Trophoblast cell (in vitro differentiated cells and primary cell): ENCODE measurements around the gene RBM39.
A peak's percentile ranks its signal among the peaks of the same experiment; 100 is the strongest.
"Not testable (repeated sequence)": the region's sequence is repeated elsewhere in the genome, so short reads cannot be mapped to it uniquely, and the experiment has no call there.

ENCODE experiments used
- DNase-seq, 2 donors: peaks; one replicate each; pipeline ENCODE4 v3.0.0-alpha.2; 2016
- H2AFZ ChIP-seq: 2 replicates; pipeline ENCODE4 v1.6.1; 2013; ENCODE audit warnings: low read length, moderate library complexity, mild to moderate bottlenecking; ENCODE audit not compliant: insufficient read depth, poor library complexity
- H2AK5ac ChIP-seq: 2 replicates; pipeline ENCODE4 v1.6.1; 2013; ENCODE audit warnings: mild to moderate bottlenecking, low read length
- H2BK120ac ChIP-seq: 2 replicates; pipeline ENCODE4 v1.6.1; 2013; ENCODE audit warnings: low read length, mild to moderate bottlenecking, moderate library complexity; ENCODE audit not compliant: insufficient read depth, poor library complexity
- H2BK12ac ChIP-seq: 2 replicates; pipeline ENCODE4 v1.6.1; 2013; ENCODE audit warnings: mild to moderate bottlenecking, low read length, moderate library complexity
- H2BK5ac ChIP-seq: 2 replicates; pipeline ENCODE4 v1.6.1; 2013; ENCODE audit warnings: low read length, low read depth, moderate library complexity, mild to moderate bottlenecking; ENCODE audit not compliant: poor library complexity
- H3K14ac ChIP-seq: 2 replicates; pipeline ENCODE4 v1.6.1; 2013; ENCODE audit warnings: mild to moderate bottlenecking, low read length
- H3K18ac ChIP-seq: 2 replicates; pipeline ENCODE4 v1.6.1; 2013; ENCODE audit warnings: mild to moderate bottlenecking, low read length
- H3K23ac ChIP-seq: 2 replicates; pipeline ENCODE4 v1.6.1; 2013; ENCODE audit warnings: low read length
- H3K27ac ChIP-seq: 2 replicates; pipeline ENCODE4 v1.5.1; 2013; ENCODE audit warnings: low read depth, mild to moderate bottlenecking, inconsistent platforms, low read length, moderate library complexity
- H3K27me3 ChIP-seq: 2 replicates; pipeline ENCODE4 v1.6.1; 2013; ENCODE audit warnings: inconsistent platforms, mild to moderate bottlenecking, low read length, moderate library complexity; ENCODE audit not compliant: insufficient read depth
- H3K36me3 ChIP-seq, 2 experiments: 1 replicate in 1 of 2; 2 replicates in 1 of 2; pipeline ENCODE4 v1.6.1; 2013; ENCODE audit warnings: low read length in 2 of 2, mild to moderate bottlenecking in 2 of 2, moderate library complexity in 1 of 2; ENCODE audit not compliant: insufficient read depth in 2 of 2, control insufficient read depth in 1 of 2
- H3K4ac ChIP-seq: 2 replicates; pipeline ENCODE4 v1.6.1; 2013; ENCODE audit warnings: low read depth, mild to moderate bottlenecking, low read length, moderate library complexity
- H3K4me1 ChIP-seq, 2 experiments: 1 replicate in 1 of 2; 2 replicates in 1 of 2; pipeline ENCODE4 v1.6.1; 2013; ENCODE audit warnings: low read length in 2 of 2, mild to moderate bottlenecking in 2 of 2, moderate library complexity in 1 of 2; ENCODE audit not compliant: insufficient read depth in 2 of 2, control insufficient read depth in 1 of 2
- H3K4me2 ChIP-seq: 2 replicates; pipeline ENCODE4 v1.6.1; 2013; ENCODE audit warnings: inconsistent platforms, mild to moderate bottlenecking, low read length, moderate library complexity
- H3K4me3 ChIP-seq: 2 replicates; pipeline ENCODE4 v1.5.1; 2013; ENCODE audit warnings: mild to moderate bottlenecking, low read depth, low read length, inconsistent platforms
- H3K79me1 ChIP-seq: one replicate; pipeline ENCODE4 v1.6.1; 2013; ENCODE audit warnings: low read length
- H3K79me2 ChIP-seq: 2 replicates; pipeline ENCODE4 v1.6.1; 2013; ENCODE audit warnings: low read length, mild to moderate bottlenecking; ENCODE audit not compliant: control insufficient read depth, insufficient read depth, poor library complexity
- H3K9ac ChIP-seq: 2 replicates; pipeline ENCODE4 v1.6.1; 2013; ENCODE audit warnings: mild to moderate bottlenecking, low read length
- H3K9me3 ChIP-seq: 2 replicates; pipeline ENCODE4 v1.6.1; 2013; ENCODE audit warnings: low read depth, mild to moderate bottlenecking, control low read depth, inconsistent platforms, low read length; ENCODE audit not compliant: insufficient read depth
- H4K12ac ChIP-seq: 2 replicates; pipeline ENCODE4 v1.6.1; 2013; ENCODE audit warnings: low read depth, mild to moderate bottlenecking, low read length, moderate library complexity
- H4K8ac ChIP-seq: 2 replicates; pipeline ENCODE4 v1.6.1; 2013; ENCODE audit warnings: low read depth, mild to moderate bottlenecking, low read length, moderate library complexity
- H4K91ac ChIP-seq: one replicate; pipeline ENCODE4 v1.6.1; 2013; ENCODE audit warnings: low read depth, mild to moderate bottlenecking, low read length, moderate library complexity
- WGBS: extraction: QIAGEN DNeasy Blood & Tissue Kit; methylation state at CpG from one replicate; pipeline ENCODE4 v1.1.7; 2013; ENCODE audit warnings: missing lambda C conversion rate; ENCODE audit not compliant: insufficient read length, insufficient coverage; ENCODE audit errors: extremely low coverage; 5-methylcytosine and 5-hydroxymethylcytosine counted together

Gene RBM39

GRCh38 chr20:35714127-35714526 lies 27.9 kb downstream of the RBM39 start:
- H3K4me1 ChIP-seq, result no peaks in the 10 kb centered on the region
- H2BK5ac ChIP-seq, result no peak overlapping the region
- no peak overlapping the region for H2BK120ac ChIP-seq
- peaks cover under 1% of the 10 kb centered on the region for H3K79me2 ChIP-seq
- no peaks in the 10 kb centered on the region for H3K27me3 ChIP-seq
- no peak overlapping the region for H3K14ac ChIP-seq
- no peak overlapping the region for H4K91ac ChIP-seq
- no peak overlapping the region for H3K4ac ChIP-seq
- WGBS, result no CpG with 5 or more reads among the region's 4 CpGs
- H3K36me3 ChIP-seq, result peaks cover 44 to 58% of the 10 kb centered on the region in 2 experiments
- H2AFZ ChIP-seq, result no peak overlapping the region
- H2BK12ac ChIP-seq, result no peak overlapping the region
- no peak overlapping the region for H3K18ac ChIP-seq
- no peak overlapping the region for H3K9ac ChIP-seq
- H3K27ac ChIP-seq, result no peak overlapping the region
- H4K12ac ChIP-seq, result no peak overlapping the region
- H3K9me3 ChIP-seq, result no peaks in the 10 kb centered on the region
- H3K4me2 ChIP-seq, result no peak overlapping the region
- H2AK5ac ChIP-seq, result no peak overlapping the region
- no peaks in the 10 kb centered on the region for H3K79me1 ChIP-seq
- no peak overlapping the region for H4K8ac ChIP-seq
- no peak for DNase-seq
- H3K23ac ChIP-seq, result no peak overlapping the region
- H3K4me3 ChIP-seq, result no peak overlapping the region

- not testable (repeated sequence) for H3K4me1 ChIP-seq, H4K91ac ChIP-seq, H3K4me3 ChIP-seq, DNase-seq, H2AK5ac ChIP-seq, H3K27me3 ChIP-seq, H4K8ac ChIP-seq, H3K14ac ChIP-seq, H3K9ac ChIP-seq, H3K79me2 ChIP-seq, H3K18ac ChIP-seq, H2BK5ac ChIP-seq, H3K79me1 ChIP-seq, H2BK12ac ChIP-seq, H3K4me2 ChIP-seq, H3K27ac ChIP-seq, H4K12ac ChIP-seq, H3K23ac ChIP-seq, H3K4ac ChIP-seq, H3K9me3 ChIP-seq, H2AFZ ChIP-seq, H2BK120ac ChIP-seq
- WGBS, result no CpG with 5 or more reads among the region's 9 CpGs
- H3K36me3 ChIP-seq, result peaks cover 37 to 49% of the 10 kb centered on the region in 2 experiments
Observed at GRCh38 chr20:35713120-35713519, 28.9 kb downstream of the RBM39 start.

- no peak overlapping the region for H3K18ac ChIP-seq
- no peak overlapping the region for H2AK5ac ChIP-seq
- peaks cover 29 to 43% of the 10 kb centered on the region in 2 experiments for H3K36me3 ChIP-seq
- H3K79me1 ChIP-seq, result no peaks in the 10 kb centered on the region
- H3K4ac ChIP-seq, result peak overlapping the region; percentile 55
- no peak overlapping the region for H3K27ac ChIP-seq
- no peaks in the 10 kb centered on the region for H3K9me3 ChIP-seq
- H3K14ac ChIP-seq, result no peak overlapping the region
- no peak overlapping the region for H4K8ac ChIP-seq
- H4K12ac ChIP-seq, result no peak overlapping the region
- H3K4me2 ChIP-seq, result no peak overlapping the region
- H3K79me2 ChIP-seq, result no peaks in the 10 kb centered on the region
- H3K4me3 ChIP-seq, result no peak overlapping the region
- H3K9ac ChIP-seq, result no peak overlapping the region
- H2BK12ac ChIP-seq, result no peak overlapping the region
- WGBS, result no CpG with 5 or more reads among the region's 6 CpGs
- no peak overlapping the region for H2AFZ ChIP-seq
- H4K91ac ChIP-seq, result no peak overlapping the region
- peak overlapping the region; percentile 31 for H2BK5ac ChIP-seq
- no peak overlapping the region for H3K23ac ChIP-seq
- H3K27me3 ChIP-seq, result no peaks in the 10 kb centered on the region
- DNase-seq, result no peak
- no peaks in the 10 kb centered on the region for H3K4me1 ChIP-seq
- no peak overlapping the region for H2BK120ac ChIP-seq
Observed at GRCh38 chr20:35711588-35712209, 30.4 kb downstream of the RBM39 start.

GRCh38 chr20:35710884-35711587 lies 31.0 kb downstream of the RBM39 start:
- no peak overlapping the region for H4K91ac ChIP-seq
- H3K9ac ChIP-seq, result no peak overlapping the region
- H2BK5ac ChIP-seq, result no peak overlapping the region
- H3K4ac ChIP-seq, result no peak overlapping the region
- no peaks in the 10 kb centered on the region for H3K4me1 ChIP-seq
- no peak overlapping the region for H3K23ac ChIP-seq
- H3K14ac ChIP-seq, result no peak overlapping the region
- H3K27ac ChIP-seq, result no peak overlapping the region
- no peak overlapping the region for H3K4me2 ChIP-seq
- H4K12ac ChIP-seq, result no peak overlapping the region
- H2AFZ ChIP-seq, result no peak overlapping the region
- H3K4me3 ChIP-seq, result no peak overlapping the region
- WGBS, result no CpG with 5 or more reads among the region's 6 CpGs
- H3K79me1 ChIP-seq, result no peaks in the 10 kb centered on the region
- no peaks in the 10 kb centered on the region for H3K27me3 ChIP-seq
- H2BK120ac ChIP-seq, result no peak overlapping the region
- no peak for DNase-seq
- H3K9me3 ChIP-seq, result no peaks in the 10 kb centered on the region
- no peak overlapping the region for H2BK12ac ChIP-seq
- H2AK5ac ChIP-seq, result no peak overlapping the region
- no peaks in the 10 kb centered on the region for H3K79me2 ChIP-seq
- H3K18ac ChIP-seq, result no peak overlapping the region
- H4K8ac ChIP-seq, result no peak overlapping the region
- peaks cover 31 to 42% of the 10 kb centered on the region in 2 experiments for H3K36me3 ChIP-seq
